ENCODE measurements around the gene FBL. TPM values are rescaled to one million over a fixed set of nuclear protein-coding genes. Genes with fewer than 3 reads are reported as not detected.

The FBL gene
- total and polyA plus RNA-seq, 2 of the 4 experiments (the other 2 are of a cell fraction) = 259 to 446 TPM

DNA sequence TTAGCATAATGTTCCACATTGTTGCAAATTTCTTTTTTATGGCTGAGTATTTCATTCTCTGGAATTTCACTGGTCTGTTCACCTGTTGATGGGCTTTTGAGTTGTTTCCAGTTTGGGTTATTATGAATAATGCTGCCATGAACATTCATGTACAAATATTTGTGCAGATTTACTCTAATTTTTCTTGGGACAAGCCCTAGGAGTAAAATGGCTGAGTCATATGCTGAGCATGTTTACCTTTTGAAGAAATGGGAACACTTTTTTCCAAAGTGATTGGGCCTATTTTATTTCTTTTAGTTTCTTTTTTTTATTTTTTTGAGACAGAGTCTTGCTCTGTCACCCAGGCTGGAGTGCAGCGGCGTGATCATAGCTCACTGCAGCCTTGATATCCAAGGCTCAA is 4.7 kb upstream of the FBL start:
- H2AK5ac ChIP-seq (ENCODE audit: low read depth, low read length) = no peak overlapping the region
- no peak overlapping the region for H3K4me2 ChIP-seq (ENCODE audit: low read depth, low read length)
- no peak overlapping the region for H4K91ac ChIP-seq (ENCODE audit: insufficient read depth, low read depth, low read length)
- no peak overlapping the region for H4K8ac ChIP-seq (ENCODE audit: low read depth in 2 of 2, low read length in 2 of 2)
- H2BK15ac ChIP-seq (ENCODE audit: low read depth, low read length) = no peak overlapping the region
- H3K18ac ChIP-seq (ENCODE audit: low read depth, low read length) = no peak overlapping the region
- ChIA-PET POLR2A (ENCODE audit: unreplicated experiment) (no interaction called here), CTCF (no interaction called here)
- no peak overlapping the region for H3K56ac ChIP-seq (ENCODE audit: extremely low read depth, insufficient read depth, low read length)
- H2BK20ac ChIP-seq (ENCODE audit: low read depth, low read length) = no peak overlapping the region
- H3K36me3 ChIP-seq (ENCODE audit: control insufficient read depth, insufficient read depth, low read length) = no peaks in the 10 kb centered on the region
- no peak overlapping the region for H3K27ac ChIP-seq (ENCODE audit: insufficient read depth, low read length)
- no peak overlapping the region for H2BK120ac ChIP-seq (ENCODE audit: low read depth, low read length)
- H3K4ac ChIP-seq (ENCODE audit: low read depth, low read length) = no peak overlapping the region
- no peak overlapping the region for H2AFZ ChIP-seq (replicated peaks; ENCODE audit: low read length, poor library complexity)
- H2BK5ac ChIP-seq (ENCODE audit: low read depth, low read length, poor library complexity, severe bottlenecking) = no peak overlapping the region
- H2AK9ac ChIP-seq (replicated peaks; ENCODE audit: low read depth, low read length, poor library complexity) = no peak overlapping the region
- no peak overlapping the region for H3K14ac ChIP-seq (replicated peaks; ENCODE audit: low read depth, low read length)
- H3K9me3 ChIP-seq (ENCODE audit: control insufficient read depth, insufficient read depth, low read length) = no peaks in the 10 kb centered on the region
- intact Hi-C loops (cut with micrococcal nuclease) = no loop called here
- dilution Hi-C loops (cut with HindIII; ENCODE audit: low sequenced_read_pairs, unreplicated experiment) = no loop called here
- peaks cover 5% of the 10 kb centered on the region; the same call in 1 of the 2 replicates for H3K9me1 ChIP-seq (ENCODE audit: insufficient read depth, low read length)
- DNase-seq = no peak
- ATAC-seq (ENCODE audit: low read depth) = no peak
- BruUV-seq (replicated peaks) = no TSS peak
- 80% methylated on average over 2 of the region's 2 CpGs; no CpG with 5 or more reads in 1 of the 2 experiments for WGBS, 2 experiments (ENCODE audit: extremely low coverage in 2 of 2, insufficient read length in 1 of 2)
- peaks cover 0 to 2% of the 10 kb centered on the region in 2 experiments; a peak in 2 of 4 replicates for H3K79me1 ChIP-seq (ENCODE audit: low read depth in 1 of 2, low read length in 2 of 2)
- H3K23ac ChIP-seq (ENCODE audit: low read depth, low read length) = no peak overlapping the region
- H4K5ac ChIP-seq (ENCODE audit: low read depth, low read length) = no peak overlapping the region
- in situ Hi-C loops (cut with MboI; ENCODE audit: low sequenced_read_pairs) = no loop called here
- H3K27me3 ChIP-seq (ENCODE audit: control insufficient read depth, insufficient read depth, low read length) = no peaks in the 10 kb centered on the region; the same call in 1 of the 2 replicates
- no peaks in the 10 kb centered on the region for H4K20me1 ChIP-seq (ENCODE audit: insufficient read depth, low read length)
- H3K4me1 ChIP-seq (ENCODE audit: control insufficient read depth, insufficient read depth, low read length) = peaks cover 8% of the 10 kb centered on the region
- TF ChIP-seq, protein P1, sequence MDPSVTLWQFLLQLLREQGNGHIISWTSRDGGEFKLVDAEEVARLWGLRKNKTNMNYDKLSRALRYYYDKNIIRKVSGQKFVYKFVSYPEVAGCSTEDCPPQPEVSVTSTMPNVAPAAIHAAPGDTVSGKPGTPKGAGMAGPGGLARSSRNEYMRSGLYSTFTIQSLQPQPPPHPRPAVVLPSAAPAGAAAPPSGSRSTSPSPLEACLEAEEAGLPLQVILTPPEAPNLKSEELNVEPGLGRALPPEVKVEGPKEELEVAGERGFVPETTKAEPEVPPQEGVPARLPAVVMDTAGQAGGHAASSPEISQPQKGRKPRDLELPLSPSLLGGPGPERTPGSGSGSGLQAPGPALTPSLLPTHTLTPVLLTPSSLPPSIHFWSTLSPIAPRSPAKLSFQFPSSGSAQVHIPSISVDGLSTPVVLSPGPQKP (IDR thresholded peaks at IDR 0.05; ENCODE audit: borderline replicate concordance, low read depth, low read length) = no peak
- TF ChIP-seq, protein P2, sequence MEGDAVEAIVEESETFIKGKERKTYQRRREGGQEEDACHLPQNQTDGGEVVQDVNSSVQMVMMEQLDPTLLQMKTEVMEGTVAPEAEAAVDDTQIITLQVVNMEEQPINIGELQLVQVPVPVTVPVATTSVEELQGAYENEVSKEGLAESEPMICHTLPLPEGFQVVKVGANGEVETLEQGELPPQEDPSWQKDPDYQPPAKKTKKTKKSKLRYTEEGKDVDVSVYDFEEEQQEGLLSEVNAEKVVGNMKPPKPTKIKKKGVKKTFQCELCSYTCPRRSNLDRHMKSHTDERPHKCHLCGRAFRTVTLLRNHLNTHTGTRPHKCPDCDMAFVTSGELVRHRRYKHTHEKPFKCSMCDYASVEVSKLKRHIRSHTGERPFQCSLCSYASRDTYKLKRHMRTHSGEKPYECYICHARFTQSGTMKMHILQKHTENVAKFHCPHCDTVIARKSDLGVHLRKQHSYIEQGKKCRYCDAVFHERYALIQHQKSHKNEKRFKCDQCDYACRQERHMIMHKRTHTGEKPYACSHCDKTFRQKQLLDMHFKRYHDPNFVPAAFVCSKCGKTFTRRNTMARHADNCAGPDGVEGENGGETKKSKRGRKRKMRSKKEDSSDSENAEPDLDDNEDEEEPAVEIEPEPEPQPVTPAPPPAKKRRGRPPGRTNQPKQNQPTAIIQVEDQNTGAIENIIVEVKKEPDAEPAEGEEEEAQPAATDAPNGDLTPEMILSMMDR (conservative IDR thresholded peaks at IDR 0.05; ENCODE audit: low read depth, low read length) = no peak
- no peak for TF ChIP-seq RCOR1 (IDR thresholded peaks at IDR 0.05; ENCODE audit: insufficient replicate concordance, low read length)
- no peak for TF ChIP-seq BHLHE40 (IDR thresholded peaks at IDR 0.05; ENCODE audit: low read depth, low read length)
- no peak for TF ChIP-seq MXI1 (IDR thresholded peaks at IDR 0.05; ENCODE audit: borderline replicate concordance, low read depth, low read length)
- TF ChIP-seq NFE2L2 (IDR thresholded peaks at IDR 0.05; ENCODE audit: low read depth, low read length) = no peak
- TF ChIP-seq RAD21 (IDR thresholded peaks at IDR 0.05; ENCODE audit: low read length) = no peak
- no peak for TF ChIP-seq POLR2A (IDR thresholded peaks at IDR 0.05; ENCODE audit: low read depth, low read length)
- no peak for TF ChIP-seq MAZ (IDR thresholded peaks at IDR 0.05; ENCODE audit: borderline replicate concordance, low read depth, low read length)
- no peak for TF ChIP-seq MAFK (IDR thresholded peaks at IDR 0.05; ENCODE audit: low read depth, low read length)
- no peak for TF ChIP-seq SMC3 (IDR thresholded peaks at IDR 0.05; ENCODE audit: low read depth, low read length)
- TF ChIP-seq CEBPB (IDR thresholded peaks at IDR 0.05; ENCODE audit: low read depth, low read length) = no peak
- no peak for TF ChIP-seq RFX5 (IDR thresholded peaks at IDR 0.05; ENCODE audit: low read depth, low read length)
- TF ChIP-seq, protein P3, sequence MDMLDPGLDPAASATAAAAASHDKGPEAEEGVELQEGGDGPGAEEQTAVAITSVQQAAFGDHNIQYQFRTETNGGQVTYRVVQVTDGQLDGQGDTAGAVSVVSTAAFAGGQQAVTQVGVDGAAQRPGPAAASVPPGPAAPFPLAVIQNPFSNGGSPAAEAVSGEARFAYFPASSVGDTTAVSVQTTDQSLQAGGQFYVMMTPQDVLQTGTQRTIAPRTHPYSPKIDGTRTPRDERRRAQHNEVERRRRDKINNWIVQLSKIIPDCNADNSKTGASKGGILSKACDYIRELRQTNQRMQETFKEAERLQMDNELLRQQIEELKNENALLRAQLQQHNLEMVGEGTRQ (IDR thresholded peaks at IDR 0.05; ENCODE audit: low read depth, low read length) = no peak
- TF ChIP-seq CHD1 (IDR thresholded peaks at IDR 0.05; ENCODE audit: low read depth, low read length) = no peak
- no peak for TF ChIP-seq FOS (IDR thresholded peaks at IDR 0.05; ENCODE audit: low read depth, low read length)
- no peak overlapping the region for H3K4me3 ChIP-seq (ENCODE audit: insufficient read depth, low read depth, low read length)
- H3K9ac ChIP-seq (ENCODE audit: low read depth, low read length) = no peak overlapping the region
